Endothelial cell of umbilical vein (primary cell): ENCODE results near the gene FILIP1L. TPM values are rescaled to one million over a fixed set of nuclear protein-coding genes. Genes with fewer than 3 reads are reported as not detected.

Source experiments
- BruUV-seq: library from RNA; stranded (reverse); fragments of 400-500 nt; replicated peaks from 2 replicates; lab custom pipeline; 2021; lab: Mats Ljungman, UMichigan
- CTCF ChIA-PET: fragments of 300-600, 350-600 bp; sonication (Branson Sonifier 250); formaldehyde crosslinking; loops from one replicate; lab custom pipeline; 2021; ENCODE audit warnings: antibody characterized with exemption, inconsistent platforms; lab: Charles Lee
- POLR2A ChIA-PET: fragments of 300-600, 350-600 bp; sonication (Branson Sonifier 250); formaldehyde crosslinking; loops from one replicate; lab custom pipeline; 2021; ENCODE audit warnings: antibody characterized with exemption, inconsistent platforms; lab: Charles Lee
- DNase-seq: peaks from one replicate; pipeline ENCODE4 v3.0.0-alpha.2; 2011; ENCODE audit warnings: low read depth, low spot score
- FAIRE-seq: peaks from 2 replicates; lab custom pipeline; 2011; peaks lifted over from hg19 to GRCh38; lab: Jason Lieb, UNC
- H2AFZ ChIP-seq: 2 replicates; pipeline ENCODE4 v1.6.0; 2012; ENCODE audit warnings: low read depth, low read length, control low read depth, inconsistent platforms
- H3K27ac ChIP-seq: 2 replicates; pipeline ENCODE4 v1.5.1; 2011; ENCODE audit warnings: low read depth, mild to moderate bottlenecking, control low read depth, low read length, moderate library complexity; ENCODE audit not compliant: insufficient read depth
- H3K27me3 ChIP-seq, 2 experiments: 2 replicates each; pipeline versions ENCODE4 v1.6.0 to v1.6.1; 2011; ENCODE audit warnings: low read length in 2 of 2, mixed read lengths in 1 of 2; ENCODE audit not compliant: control insufficient read depth in 2 of 2, insufficient read depth in 2 of 2
- H3K36me3 ChIP-seq, 2 experiments: 2 replicates in 1 of 2; 3 replicates in 1 of 2; pipeline ENCODE4 v1.5.1; 2011; ENCODE audit warnings: low read length in 2 of 2, mild to moderate bottlenecking in 1 of 2, moderate library complexity in 1 of 2; ENCODE audit not compliant: control insufficient read depth in 2 of 2, insufficient read depth in 2 of 2; ENCODE audit errors: extremely low read depth in 1 of 2
- H3K4me1 ChIP-seq: 3 replicates; pipeline ENCODE4 v1.5.1; 2011; ENCODE audit warnings: mild to moderate bottlenecking, low read length; ENCODE audit not compliant: control insufficient read depth, insufficient read depth; ENCODE audit errors: extremely low read depth
- H3K4me2 ChIP-seq: 2 replicates; pipeline ENCODE4 v1.6.1; 2011; ENCODE audit warnings: low read length, control low read depth, mixed read lengths; ENCODE audit not compliant: insufficient read depth
- H3K4me3 ChIP-seq, 3 experiments: fragments of 200-600 bp in 1 of 3; sonication (generic), shearing (Covaris generic) in 1 of 3; replicated peaks in 1 of 3; 2 replicates each; pipeline ENCODE4 v1.5.1; 2011 to 2016; ENCODE audit warnings: control low read depth in 3 of 3, low read length in 3 of 3, mild to moderate bottlenecking in 2 of 3, inconsistent platforms in 1 of 3, low read depth in 1 of 3, moderate library complexity in 1 of 3; ENCODE audit not compliant: insufficient read depth in 1 of 3
- H3K79me2 ChIP-seq: 2 replicates; pipeline ENCODE4 v1.6.0; 2012; ENCODE audit warnings: low read length, inconsistent platforms; ENCODE audit not compliant: control insufficient read depth, insufficient read depth
- H3K9ac ChIP-seq: replicated peaks from 2 replicates; pipeline ENCODE3; 2011; ENCODE audit warnings: low read length, control low read depth; ENCODE audit not compliant: insufficient read depth; ENCODE audit errors: extremely low read depth
- H3K9me1 ChIP-seq: replicated peaks from 3 replicates; pipeline ENCODE4 v1.6.0; 2011; ENCODE audit warnings: mild to moderate bottlenecking, low read length; ENCODE audit not compliant: control insufficient read depth, insufficient read depth; ENCODE audit errors: extremely low read depth
- H3K9me3 ChIP-seq: replicated peaks from 2 replicates; pipeline ENCODE4 v1.5.1; 2012; ENCODE audit warnings: low read length, inconsistent platforms; ENCODE audit not compliant: control insufficient read depth, insufficient read depth
- H4K20me1 ChIP-seq: replicated peaks from 2 replicates; pipeline ENCODE3; 2011; ENCODE audit warnings: mild to moderate bottlenecking, low read length; ENCODE audit not compliant: control insufficient read depth, insufficient read depth; ENCODE audit errors: extremely low read depth
- CTCF ChIP-seq, 2 donors: IDR thresholded peaks; 1 replicate in 1 of 2; 2 replicates in 1 of 2; pipeline ENCODE4 v1.5.1; 2011; ENCODE audit warnings: low read length in 2 of 2, mild to moderate bottlenecking in 2 of 2, moderate library complexity in 2 of 2, control low read depth in 1 of 2, inconsistent platforms in 1 of 2, low read depth in 1 of 2; ENCODE audit not compliant: insufficient read depth in 1 of 2; ENCODE audit errors: extremely low read depth in 1 of 2
- EZH2 ChIP-seq: IDR thresholded peaks from 2 replicates; pipeline ENCODE4 v1.6.1; 2012; ENCODE audit warnings: borderline replicate concordance, low read depth, mild to moderate bottlenecking, moderate library complexity, low read length, inconsistent platforms; ENCODE audit not compliant: severe bottlenecking
- FOS ChIP-seq: IDR thresholded peaks from 2 replicates; pipeline ENCODE4 v1.6.1; 2011; ENCODE audit warnings: mild to moderate bottlenecking, low read length, moderate library complexity, borderline replicate concordance; ENCODE audit not compliant: insufficient read depth
- GATA2 ChIP-seq: IDR thresholded peaks from 2 replicates; pipeline ENCODE4 v1.7.0; 2011; ENCODE audit warnings: low read depth, mild to moderate bottlenecking, moderate library complexity, mixed read lengths, low read length; ENCODE audit not compliant: insufficient read length, insufficient read depth
- JUN ChIP-seq: IDR thresholded peaks from 2 replicates; pipeline ENCODE4 v1.6.1; 2011; ENCODE audit warnings: borderline replicate concordance, low read depth; ENCODE audit not compliant: insufficient read length, insufficient read depth
- MYC ChIP-seq: IDR thresholded peaks from one replicate; pipeline ENCODE4 v1.6.1; 2011; ENCODE audit warnings: mild to moderate bottlenecking, low read depth, low read length
- POLR2A ChIP-seq: IDR thresholded peaks from 2 replicates; pipeline ENCODE4 v1.6.1; 2012; ENCODE audit warnings: low read depth, mild to moderate bottlenecking, control low read depth, low read length
- dilution Hi-C: fragments of 300-500 bp; cut with MboI; formaldehyde crosslinking; loops from one replicate; pipeline ENCODE4 v1.15.0; 2019; ENCODE audit warnings: low sequenced_read_pairs; ENCODE audit not compliant: extremely low pct_ligation_motif_present
- intact Hi-C: fragments of 100-400 bp; cut with micrococcal nuclease; formaldehyde crosslinking; loops from one replicate; pipeline ENCODE4 v1.10.0; 2022
- polyA plus RNA-seq, 4 experiments: library from polyadenylated mRNA; depleted of rRNA in 3 of 4; stranded (reverse) in 3 of 4; unstranded in 1 of 4; fragments of >200 nt; gene quantifications; 2 replicates each; pipeline versions ENCODE4 v1.2.1 to v1.2.3, GENCODE V29; 2011 to 2012; ENCODE audit warnings: missing spikeins in 1 of 4
- total RNA-seq: library from RNA; stranded (reverse); gene quantifications from 2 replicates; pipeline ENCODE4 v1.2.3, GENCODE V29; 2021
- TF ChIP-seq, protein P1 (sequence below): IDR thresholded peaks from 2 replicates; pipeline ENCODE4 v1.6.1; 2011; ENCODE audit not compliant: insufficient read depth, insufficient read length

The FILIP1L gene
- total and polyA plus RNA-seq, 2 donors (not counting 3 experiments of a cell fraction or from before 2014, with no cell fraction given), result 26.0 to 29.9 TPM

- no peak overlapping the region for H2AFZ ChIP-seq
These were observed 106.1 kb downstream of the FILIP1L start for GRCh38 chr3:100008081-100008698.

More at GRCh38 chr3:100008081-100008698, 106.1 kb downstream of the FILIP1L start:
- dilution Hi-C loops, result no loop called here
- no peaks in the 10 kb centered on the region for H3K79me2 ChIP-seq
- BruUV-seq, result no TSS peak
- ChIA-PET CTCF (interaction anchor here (1.3 to 1.5 kb wide), 2 partner anchors 13 to 18 kb away, joined by 3 to 4 read pairs; no protein-coding TSS in a partner anchor), POLR2A (no interaction called here)
- DNase-seq (peak; percentile 95), FAIRE-seq (no peak)
- H3K9me1 ChIP-seq, result no peaks in the 10 kb centered on the region
- H3K27ac ChIP-seq, result peak overlapping the region; percentile 34
- H3K36me3 ChIP-seq, result no peaks in the 10 kb centered on the region
- no peaks in the 10 kb centered on the region for H3K27me3 ChIP-seq
- intact Hi-C loops, result loop anchor here (2.0 to 5.0 kb wide), 2 partner anchors 33 to 244 kb away; no protein-coding TSS in a partner anchor
- no peak overlapping the region for H3K4me3 ChIP-seq
- H3K4me2 ChIP-seq, result peak overlapping the region; percentile 28
- TF ChIP-seq GATA2 (no peak), POLR2A (no peak), MYC (no peak), JUN (no peak), CTCF (IDR thresholded peaks at IDR 0.05; ENCODE audit: extremely low read depth in 1 of 2, insufficient read depth in 1 of 2, low read depth in 1 of 2, low read length in 2 of 2) (no peak), EZH2 (no peak), FOS (no peak)
- TF ChIP-seq, protein P1, sequence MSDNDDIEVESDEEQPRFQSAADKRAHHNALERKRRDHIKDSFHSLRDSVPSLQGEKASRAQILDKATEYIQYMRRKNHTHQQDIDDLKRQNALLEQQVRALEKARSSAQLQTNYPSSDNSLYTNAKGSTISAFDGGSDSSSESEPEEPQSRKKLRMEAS, result no peak
- H4K20me1 ChIP-seq, result no peaks in the 10 kb centered on the region
- H3K4me1 ChIP-seq, result peaks cover 65% of the 10 kb centered on the region
- H3K9me3 ChIP-seq, result no peaks in the 10 kb centered on the region
- no peak overlapping the region for H3K9ac ChIP-seq
